Mononuclear cell (primary cell): ENCODE results near the gene NALCN. TPM values are rescaled to one million over a fixed set of nuclear protein-coding genes. Genes with fewer than 3 reads are reported as not detected.
"Not testable (repeated sequence)": the region's sequence is repeated elsewhere in the genome, so short reads cannot be mapped to it uniquely, and the experiment has no call there.

Experiments used
- H3K27me3 ChIP-seq: 2 replicates; pipeline ENCODE4 v1.6.0; 2011; ENCODE audit warnings: low read length, control low read depth; ENCODE audit not compliant: insufficient read depth
- H3K4me1 ChIP-seq: 2 replicates; pipeline ENCODE4 v1.5.1; 2011; ENCODE audit warnings: mild to moderate bottlenecking, low read length, control low read depth; ENCODE audit not compliant: insufficient read depth
- H3K4me3 ChIP-seq: 2 replicates; pipeline ENCODE4 v1.5.1; 2011; ENCODE audit warnings: mild to moderate bottlenecking, low read length, moderate library complexity
- H3K9me3 ChIP-seq: 2 replicates; pipeline ENCODE4 v1.5.1; 2011; ENCODE audit warnings: low read depth, mild to moderate bottlenecking, control low read depth, low read length
- total RNA-seq: library from RNA; depleted of rRNA; stranded (reverse); fragments of >200 nt; gene quantifications from one replicate; pipeline ENCODE4 v1.2.3, GENCODE V29; 2012

NALCN gene
- total RNA-seq, 1 donor, result not detected

DNA sequence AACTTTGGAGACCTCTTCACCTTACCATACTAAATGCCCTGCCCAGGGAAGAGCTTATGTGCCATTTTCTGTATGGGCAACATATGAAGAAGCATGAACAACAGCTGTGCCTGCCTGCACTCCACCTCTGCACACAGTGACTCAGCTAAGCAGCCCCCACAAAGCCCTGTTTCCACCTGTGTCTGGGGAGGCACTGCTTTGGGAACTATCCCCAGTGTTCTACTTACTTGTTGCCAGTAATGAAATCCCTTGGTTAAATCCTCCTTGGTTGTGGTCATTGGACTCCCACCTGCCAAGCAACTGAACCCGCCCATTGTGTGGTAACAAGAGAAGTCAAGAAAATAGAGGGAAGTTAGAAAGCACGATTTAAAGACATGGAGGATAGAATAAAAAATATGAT lies 84.6 kb downstream of the NALCN start:
- H3K27me3 ChIP-seq, result no peaks in the 10 kb centered on the region
- no peak overlapping the region for H3K4me3 ChIP-seq
- no peaks in the 10 kb centered on the region for H3K4me1 ChIP-seq
- no peaks in the 10 kb centered on the region for H3K9me3 ChIP-seq

DNA sequence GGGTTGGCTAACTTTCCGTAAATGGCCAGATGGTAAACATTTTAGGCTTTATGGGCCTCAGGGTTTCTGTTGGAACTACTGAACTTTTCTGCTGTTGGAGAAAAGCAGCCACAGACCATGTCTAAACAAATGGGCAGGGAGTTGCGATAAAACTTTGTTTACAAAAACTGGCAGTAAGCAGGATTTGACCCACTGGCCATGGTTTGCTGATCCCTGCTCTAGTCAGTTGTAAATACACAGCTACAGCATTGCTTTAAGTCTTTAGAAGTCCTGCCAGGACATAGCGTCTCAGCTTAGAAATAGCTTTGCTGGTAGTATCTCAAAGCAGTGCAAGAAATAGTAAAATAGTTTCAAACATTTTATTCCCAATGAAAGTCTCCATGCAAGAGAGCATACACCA lies 88.4 kb downstream of the NALCN start:
- no peaks in the 10 kb centered on the region for H3K27me3 ChIP-seq
- no peaks in the 10 kb centered on the region for H3K4me1 ChIP-seq
- no peak overlapping the region for H3K4me3 ChIP-seq
- H3K9me3 ChIP-seq, result no peaks in the 10 kb centered on the region

DNA sequence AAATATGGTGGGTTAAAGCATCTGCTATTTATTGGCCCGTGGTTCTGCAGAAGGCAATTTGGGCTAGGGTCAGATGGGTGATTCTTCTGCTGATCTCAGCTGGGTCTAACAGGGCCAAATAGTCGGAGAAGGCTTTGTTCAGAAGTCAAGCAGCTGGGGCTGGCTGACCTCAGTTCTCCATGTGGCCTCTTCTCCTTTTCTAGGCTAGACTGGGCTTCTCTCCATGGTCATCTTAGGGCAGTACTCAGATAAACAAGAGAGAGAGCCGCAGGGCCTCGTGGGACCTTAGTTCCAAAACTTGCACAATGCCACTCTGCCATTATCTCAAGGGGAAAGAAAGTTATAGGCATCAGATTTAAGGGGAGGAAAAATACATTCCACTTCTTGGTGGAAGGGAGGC lies 89.6 kb downstream of the NALCN start:
- Histone ChIP-seq H3K9me3 (no peaks in the 10 kb centered on the region), H3K27me3 (no peaks in the 10 kb centered on the region), H3K4me3 (no peak overlapping the region), H3K4me1 (no peaks in the 10 kb centered on the region)

DNA sequence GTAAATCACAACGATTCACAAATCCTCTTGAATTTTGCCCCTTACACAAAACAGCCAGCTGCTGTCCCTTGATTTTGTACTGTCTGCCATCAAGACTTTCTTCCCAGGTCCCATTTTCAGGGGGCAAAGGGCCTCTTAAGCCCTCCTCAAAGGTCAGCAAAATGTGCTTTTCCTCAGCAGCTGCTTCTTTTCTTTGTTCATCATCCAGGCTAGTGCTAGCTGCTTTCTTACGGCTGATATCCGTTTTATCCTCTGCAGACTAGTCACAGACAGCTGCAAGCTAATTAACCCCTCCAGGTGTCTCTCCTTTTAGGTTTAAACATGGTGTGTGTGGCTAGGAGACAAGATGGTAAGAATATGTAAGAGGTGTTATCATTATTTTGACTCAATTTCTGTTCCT lies 90.9 kb downstream of the NALCN start:
- Histone ChIP-seq H3K9me3 (no peaks in the 10 kb centered on the region), H3K4me3 (no peak overlapping the region), H3K4me1 (no peaks in the 10 kb centered on the region), H3K27me3 (no peaks in the 10 kb centered on the region)

DNA sequence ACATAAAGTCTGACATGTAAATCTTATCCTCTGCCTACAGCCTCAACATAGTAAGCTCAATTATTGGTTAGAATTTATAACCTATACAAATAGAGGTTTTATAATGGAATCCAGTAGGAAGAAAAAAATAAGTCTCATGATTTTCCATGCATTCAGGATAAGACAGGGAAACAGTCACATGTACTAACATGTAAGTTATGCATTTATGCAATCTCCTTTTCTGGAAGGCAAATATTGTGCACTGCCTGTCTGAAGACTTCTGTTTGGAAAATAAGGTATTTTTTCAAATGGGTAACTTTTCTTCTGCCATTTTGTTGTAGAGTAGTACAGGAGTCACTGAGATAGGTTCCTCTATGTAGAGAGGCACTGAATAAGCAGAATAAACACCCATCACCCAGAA lies 92.7 kb downstream of the NALCN start:
- Histone ChIP-seq H3K27me3 (no peaks in the 10 kb centered on the region), H3K4me3 (no peak overlapping the region), H3K4me1 (no peaks in the 10 kb centered on the region), H3K9me3 (no peaks in the 10 kb centered on the region)

DNA sequence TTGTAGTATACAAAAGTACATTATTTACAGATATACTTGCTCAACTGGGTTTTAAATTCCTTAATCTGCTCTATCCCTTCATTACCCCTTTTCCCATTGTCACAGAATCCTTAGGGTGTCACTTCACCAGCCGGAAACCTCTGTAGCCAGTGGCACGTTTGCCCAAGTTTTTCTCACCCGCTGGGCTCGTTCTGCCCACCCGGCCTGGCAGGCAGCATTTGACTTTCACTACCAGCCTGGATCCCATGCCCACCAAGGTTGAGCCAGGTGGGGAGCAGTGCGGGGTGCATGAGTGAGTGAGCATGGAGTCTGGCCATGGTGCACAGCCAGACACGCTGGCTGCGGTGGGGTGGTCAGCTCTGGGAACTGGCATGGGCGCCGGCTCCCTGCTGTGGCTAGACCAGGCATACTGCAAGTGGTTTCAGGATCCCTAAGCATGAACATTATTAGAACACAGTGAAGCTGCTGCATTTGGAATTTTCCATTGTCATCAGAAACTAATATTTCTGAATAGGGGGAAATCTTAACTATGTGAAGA lies 98.3 kb downstream of the NALCN start:
- Histone ChIP-seq H3K4me3 (no peak overlapping the region), H3K9me3 (peaks cover 5% of the 10 kb centered on the region), H3K4me1 (no peaks in the 10 kb centered on the region), H3K27me3 (no peaks in the 10 kb centered on the region)

DNA sequence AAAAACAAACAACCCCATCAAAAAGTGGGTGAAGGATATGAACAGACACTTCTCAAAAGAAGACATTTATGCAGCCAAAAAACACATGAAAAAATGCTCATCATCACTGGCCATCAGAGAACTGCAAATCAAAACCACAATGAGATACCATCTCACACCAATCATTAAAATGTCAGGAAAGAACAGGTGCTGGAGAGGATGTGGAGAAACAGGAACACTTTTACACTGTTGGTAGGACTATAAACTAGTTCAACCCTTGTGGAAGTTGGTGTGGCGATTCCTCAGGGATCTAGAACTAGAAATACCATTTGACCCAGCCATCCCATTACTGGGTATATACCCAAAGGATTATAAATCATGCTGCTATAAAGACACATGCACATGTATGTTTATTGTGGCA lies 102.8 kb downstream of the NALCN start:
- not testable (repeated sequence) for H3K4me3 ChIP-seq, H3K27me3 ChIP-seq, H3K9me3 ChIP-seq, H3K4me1 ChIP-seq

DNA sequence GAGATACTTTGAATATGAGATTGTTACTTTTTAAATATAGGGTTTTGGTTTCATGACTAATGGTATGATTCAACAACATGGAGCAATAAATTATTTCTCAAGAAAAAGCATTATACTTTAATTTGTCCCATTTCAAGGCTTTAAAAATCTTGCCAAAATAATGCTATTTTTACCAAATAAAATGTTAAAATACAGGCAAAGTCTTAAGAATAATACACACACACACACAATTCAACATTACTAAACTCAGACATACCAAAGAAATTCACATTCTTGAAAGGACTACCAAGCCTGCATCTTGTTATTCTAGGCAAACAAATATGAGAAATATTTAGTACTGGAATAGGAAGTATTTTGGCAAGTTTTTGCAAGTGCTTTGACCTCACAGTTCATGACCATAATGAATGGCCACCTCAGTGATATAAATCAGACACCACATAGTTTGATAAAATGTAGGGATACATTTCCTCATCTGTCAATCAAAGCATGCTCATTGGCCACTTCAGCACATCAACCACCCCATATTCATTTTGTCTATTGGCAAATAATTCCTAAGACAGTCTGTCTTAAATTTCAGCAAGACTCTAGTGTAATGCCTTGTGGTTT lies 107.2 kb downstream of the NALCN start:
- Histone ChIP-seq H3K9me3 (no peaks in the 10 kb centered on the region), H3K4me3 (no peak overlapping the region), H3K4me1 (no peaks in the 10 kb centered on the region), H3K27me3 (no peaks in the 10 kb centered on the region)

DNA sequence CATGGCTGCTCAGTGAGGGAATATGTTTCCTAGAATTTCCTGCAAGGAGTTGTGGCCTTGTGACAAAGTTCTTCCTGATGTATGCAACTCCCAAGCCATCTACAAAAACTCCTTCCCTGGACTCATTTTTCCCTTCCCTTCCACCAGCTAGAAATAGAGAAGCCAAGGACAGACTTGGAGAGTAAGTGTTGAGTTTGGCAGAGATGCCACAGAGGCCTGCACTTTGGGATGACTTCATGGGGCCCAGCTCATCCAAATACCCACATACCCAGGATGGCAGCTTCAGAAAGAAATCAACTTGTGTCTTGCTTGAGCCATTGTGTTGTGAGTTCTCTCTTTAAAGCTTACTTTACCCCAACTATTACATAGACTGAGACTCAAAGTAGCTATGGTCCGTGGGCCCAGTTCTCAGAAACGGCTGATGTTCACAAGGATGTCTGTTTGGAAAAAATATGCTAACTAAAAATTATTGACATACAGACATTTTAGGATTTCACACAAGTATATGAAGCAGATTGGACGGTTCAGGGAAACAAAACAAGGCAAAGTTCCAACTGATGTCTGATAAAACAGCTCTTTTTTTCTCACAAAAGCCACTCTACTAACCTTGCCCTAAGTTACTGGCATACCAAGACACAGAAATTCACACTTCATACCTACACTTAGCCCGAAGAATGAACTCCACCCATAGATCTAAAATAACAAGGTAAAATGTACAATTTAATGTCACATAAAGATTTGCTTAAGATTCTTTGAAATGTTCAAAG lies 107.9 kb downstream of the NALCN start:
- Histone ChIP-seq H3K4me3 (no peak overlapping the region), H3K27me3 (no peaks in the 10 kb centered on the region), H3K4me1 (no peaks in the 10 kb centered on the region), H3K9me3 (no peaks in the 10 kb centered on the region)

DNA sequence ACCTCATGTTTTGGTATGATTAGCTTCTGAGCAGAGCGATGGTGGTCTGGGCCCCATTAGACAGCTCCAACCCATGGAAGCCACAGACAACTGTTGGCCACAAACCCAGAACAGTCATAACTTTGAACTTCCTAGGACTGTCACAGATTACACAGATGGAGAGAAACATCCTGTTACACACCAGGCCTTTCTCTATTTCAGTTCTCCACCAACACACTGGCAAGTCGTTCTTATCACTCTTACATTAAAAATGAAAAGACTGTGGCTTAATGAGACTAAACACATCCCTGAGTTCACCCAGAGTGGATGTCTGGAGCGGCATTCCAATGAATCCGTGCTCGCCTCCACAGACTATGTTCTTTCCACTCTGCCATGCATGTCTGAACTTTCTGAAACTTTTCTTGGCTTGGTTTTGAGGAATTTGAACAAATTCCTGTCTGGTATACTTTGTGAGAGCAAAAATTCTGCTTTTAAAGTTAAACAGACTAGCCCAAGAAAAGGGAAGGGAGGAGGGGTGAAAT lies 109.1 kb downstream of the NALCN start:
- no peaks in the 10 kb centered on the region for H3K9me3 ChIP-seq

DNA sequence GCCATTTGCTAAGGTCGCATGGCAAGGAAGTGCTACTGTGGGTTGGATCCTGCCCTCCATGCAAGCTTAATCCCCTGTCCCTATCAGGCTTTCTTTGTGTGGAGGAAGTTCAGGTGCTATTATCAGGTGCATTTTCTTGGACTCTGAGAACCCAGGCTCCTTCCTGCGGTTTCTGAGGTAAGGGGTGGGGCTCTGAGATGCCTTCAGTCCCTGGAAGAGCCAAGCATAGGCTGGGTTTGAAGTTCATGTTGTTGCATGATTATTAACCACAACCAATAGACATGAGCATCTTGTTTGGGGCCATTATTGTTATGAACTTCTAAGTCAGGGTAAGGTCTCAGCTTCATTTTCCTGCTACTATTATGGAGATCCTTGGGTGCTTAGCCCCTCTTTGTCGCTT lies 109.5 kb downstream of the NALCN start:
- no peaks in the 10 kb centered on the region for H3K27me3 ChIP-seq
- no peaks in the 10 kb centered on the region for H3K4me1 ChIP-seq
- H3K9me3 ChIP-seq, result no peaks in the 10 kb centered on the region
- no peak overlapping the region for H3K4me3 ChIP-seq

More for the DNA sequence above, 109.1 kb downstream of the NALCN start:
- Histone ChIP-seq H3K27me3 (no peaks in the 10 kb centered on the region), H3K4me1 (no peaks in the 10 kb centered on the region), H3K4me3 (no peak overlapping the region)

DNA sequence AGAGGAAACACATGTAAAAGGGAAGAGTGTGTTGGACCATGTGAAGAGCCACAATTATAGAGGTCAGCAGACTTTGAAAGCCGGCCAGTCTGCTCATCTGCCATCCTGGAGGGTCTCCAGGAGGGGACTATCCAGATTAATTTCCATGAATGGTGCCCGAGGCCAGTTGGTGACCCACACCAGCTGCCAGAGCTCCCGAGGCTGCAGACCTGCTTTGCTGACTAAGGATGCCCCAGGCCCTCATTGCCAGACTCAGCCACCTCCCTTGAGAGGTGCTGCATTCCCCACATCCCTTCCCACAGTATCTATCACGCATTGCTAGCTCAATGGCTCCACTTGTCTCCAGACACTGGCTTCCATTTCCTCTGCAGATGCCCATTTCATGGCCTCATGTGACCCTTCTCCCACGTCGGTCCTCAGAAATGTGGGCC lies 110.3 kb downstream of the NALCN start:
- Histone ChIP-seq H3K4me3 (no peak overlapping the region), H3K27me3 (no peaks in the 10 kb centered on the region), H3K9me3 (no peaks in the 10 kb centered on the region), H3K4me1 (no peaks in the 10 kb centered on the region)

DNA sequence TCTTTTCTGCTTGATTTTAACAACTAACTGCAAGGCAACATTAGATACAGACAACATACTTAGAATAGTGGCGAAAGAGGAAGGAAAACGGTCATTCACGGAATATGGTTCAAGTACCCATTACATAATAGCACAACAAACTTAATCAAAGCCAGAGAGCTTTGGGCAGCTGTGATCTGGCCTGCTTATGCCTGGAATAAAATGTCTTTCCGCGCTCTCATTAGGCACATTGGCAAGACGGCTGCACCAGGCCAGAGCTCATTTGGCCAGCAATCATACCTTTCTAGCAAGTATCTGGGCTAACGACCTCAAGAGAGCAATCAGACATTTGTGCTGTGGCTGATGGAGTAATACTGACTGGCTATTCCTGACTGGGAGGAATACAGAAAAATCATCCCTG lies 112.8 kb downstream of the NALCN start:
- no peak overlapping the region for H3K4me3 ChIP-seq
- no peaks in the 10 kb centered on the region for H3K9me3 ChIP-seq
- H3K4me1 ChIP-seq, result no peaks in the 10 kb centered on the region
- no peaks in the 10 kb centered on the region for H3K27me3 ChIP-seq

DNA sequence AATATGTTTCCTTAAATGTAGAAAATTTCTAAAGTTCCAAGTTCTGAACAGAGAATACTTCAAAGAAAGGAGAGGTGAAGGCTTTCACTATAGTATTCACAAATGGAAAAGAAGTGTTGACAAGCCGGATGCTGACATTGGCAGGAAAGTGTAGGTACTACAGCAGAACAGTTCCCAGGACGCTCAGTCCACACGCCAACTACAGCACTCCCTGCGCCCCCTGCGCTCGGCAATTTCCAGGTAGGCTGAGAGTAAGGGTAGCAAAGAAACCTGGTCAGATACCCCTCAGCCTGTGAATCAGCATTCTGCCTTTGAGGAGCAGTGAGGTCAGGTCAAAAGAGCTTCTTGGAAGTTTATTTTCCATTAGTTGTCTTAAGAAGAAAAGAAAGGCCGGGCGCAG lies 115.3 kb downstream of the NALCN start:
- Histone ChIP-seq H3K4me1 (no peaks in the 10 kb centered on the region), H3K4me3 (no peak overlapping the region), H3K9me3 (no peaks in the 10 kb centered on the region), H3K27me3 (no peaks in the 10 kb centered on the region)

DNA sequence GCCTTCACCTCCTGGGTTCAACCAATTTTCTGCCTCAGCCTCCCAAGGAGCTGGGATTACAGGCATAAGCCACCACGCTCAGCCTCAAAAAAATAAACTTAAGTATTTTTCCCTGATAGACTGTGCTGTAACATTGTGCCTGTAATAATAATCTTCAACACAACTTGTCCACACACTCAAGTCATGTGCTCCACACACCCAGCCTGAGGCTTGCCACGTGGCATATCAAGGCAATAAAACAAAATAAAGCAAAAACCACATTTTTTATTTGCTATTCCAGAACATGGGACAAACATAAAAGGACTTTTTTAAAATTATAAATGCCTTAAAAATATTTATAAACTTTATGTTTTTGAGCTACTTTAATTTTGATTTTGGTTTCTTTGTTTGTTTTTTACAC lies 115.8 kb downstream of the NALCN start:
- Histone ChIP-seq H3K4me3 (no peak overlapping the region), H3K27me3 (no peaks in the 10 kb centered on the region), H3K9me3 (no peaks in the 10 kb centered on the region), H3K4me1 (no peaks in the 10 kb centered on the region)

DNA sequence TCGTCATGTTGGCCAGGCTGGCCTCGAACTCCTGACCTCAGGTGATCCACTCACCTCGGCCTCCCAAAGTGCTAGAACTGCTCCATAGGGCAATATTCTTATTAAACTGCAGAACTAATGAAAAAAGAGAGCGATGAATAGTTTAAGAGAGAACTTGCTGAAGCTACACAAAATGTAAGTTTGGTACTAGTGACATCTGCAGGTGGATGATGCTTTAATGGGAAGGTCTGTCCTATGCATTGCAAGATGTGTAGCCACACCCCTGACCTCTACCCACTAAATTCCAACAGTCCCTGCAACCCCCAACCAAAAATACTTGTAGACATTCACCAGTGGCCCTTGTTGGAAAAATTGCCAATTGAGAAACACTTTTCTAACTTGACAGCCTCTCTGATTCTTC lies 117.8 kb downstream of the NALCN start:
- Histone ChIP-seq H3K9me3 (no peaks in the 10 kb centered on the region), H3K4me1 (no peaks in the 10 kb centered on the region), H3K4me3 (no peak overlapping the region), H3K27me3 (no peaks in the 10 kb centered on the region)
